Glutamatergic neuron (in vitro differentiated cells): Measurements from ENCODE around the gene CTPS2. TPM values are rescaled to one million over a fixed set of nuclear protein-coding genes. Genes with fewer than 3 reads are reported as not detected.

Source experiments
- DNase-seq: peaks from one replicate; pipeline ENCODE4 v3.0.0; 2022
- H3K27ac Mint-ChIP-seq: one replicate; pipeline ENCODE4 v1.8.0; 2020; ENCODE audit warnings: mild to moderate bottlenecking, mixed read lengths, inconsistent platforms; ENCODE audit not compliant: unreplicated experiment
- H3K27me3 Mint-ChIP-seq: one replicate; pipeline ENCODE4 v1.8.0; 2020; ENCODE audit warnings: mild to moderate bottlenecking, moderate library complexity, mixed read lengths, inconsistent platforms; ENCODE audit not compliant: unreplicated experiment
- H3K36me3 Mint-ChIP-seq: one replicate; pipeline ENCODE4 v1.8.0; 2020; ENCODE audit warnings: mild to moderate bottlenecking, mixed read lengths, inconsistent platforms; ENCODE audit not compliant: unreplicated experiment
- H3K4me1 Mint-ChIP-seq: one replicate; pipeline ENCODE4 v1.8.0; 2020; ENCODE audit warnings: mild to moderate bottlenecking, low read depth, mixed read lengths, inconsistent platforms; ENCODE audit not compliant: unreplicated experiment
- H3K4me3 Mint-ChIP-seq: one replicate; pipeline ENCODE4 v1.8.0; 2020; ENCODE audit warnings: mild to moderate bottlenecking, mixed read lengths, inconsistent platforms; ENCODE audit not compliant: unreplicated experiment
- H3K9me3 Mint-ChIP-seq: one replicate; pipeline ENCODE4 v1.8.0; 2020; ENCODE audit warnings: mild to moderate bottlenecking, moderate library complexity, mixed read lengths, inconsistent platforms; ENCODE audit not compliant: unreplicated experiment
- microRNA-seq: library from miRNA; unstranded; fragments of <30 nt; microRNA quantifications from one replicate; pipeline ENCODE4, GENCODE V29; 2020; ENCODE audit not compliant: unreplicated experiment
- total RNA-seq: library from RNA; stranded (reverse); fragmentation: NEBNext Ultra II Directional; extraction: Animal tissue kit (Norgen Biotek cat#: 25700); gene quantifications from one replicate; pipeline ENCODE4 v1.2.1, GENCODE V29; 2021; ENCODE audit not compliant: unreplicated experiment
- TF ChIP-seq, protein P1 (sequence below): fragments of 200-600 bp; sonication (generic); IDR thresholded peaks from one replicate; pipeline ENCODE4 v1.5.0; 2021; ENCODE audit not compliant: partially characterized antibody, unreplicated experiment

CTPS2 gene
- total RNA-seq, 1 donor from 2014 or later, result 29.0 TPM

DNA sequence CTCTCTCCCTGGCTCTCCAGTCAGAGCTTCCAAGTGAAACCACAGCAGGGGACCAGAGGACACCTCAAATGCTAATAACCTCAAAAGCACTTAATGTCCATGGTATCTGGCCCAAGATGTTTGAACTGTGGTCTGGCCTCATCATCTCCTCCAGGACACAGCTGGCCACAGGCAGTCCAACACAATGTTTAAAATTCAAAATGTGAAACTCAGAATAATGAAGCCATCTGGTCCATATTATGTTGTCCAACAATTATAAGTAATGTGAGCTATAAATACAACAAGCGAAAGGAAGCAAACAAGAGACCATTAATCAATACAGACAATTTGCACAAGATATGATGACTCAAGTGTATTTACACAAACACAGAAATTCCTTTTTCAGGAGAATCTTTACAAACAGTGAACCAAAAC lies 153.3 kb downstream of the CTPS2 start:
- H3K36me3 Mint-ChIP-seq, result no peaks in the 10 kb centered on the region

DNA sequence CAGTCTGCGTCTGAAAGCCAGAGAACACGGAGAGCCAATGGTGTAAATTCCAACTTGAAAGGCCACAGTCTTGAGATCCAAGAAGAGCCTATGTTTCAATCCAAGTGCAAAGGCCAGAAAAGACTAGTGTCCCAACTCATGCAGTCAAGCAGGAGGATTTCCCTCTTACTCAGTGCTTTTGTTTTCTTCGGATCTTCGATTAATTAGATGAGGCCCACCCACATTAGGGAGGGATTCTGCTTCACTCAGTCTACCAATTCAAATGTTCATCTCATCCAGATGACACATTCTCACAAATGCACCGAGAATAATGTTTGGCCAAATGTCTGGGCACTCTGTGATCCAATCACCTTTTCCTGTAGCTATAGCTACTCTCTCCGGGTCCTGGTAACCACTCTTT lies 154.0 kb downstream of the CTPS2 start:
- H3K27me3 Mint-ChIP-seq, result no peaks in the 10 kb centered on the region
- no peak overlapping the region for H3K27ac Mint-ChIP-seq

More for the DNA sequence above, 153.3 kb downstream of the CTPS2 start:
- no peaks in the 10 kb centered on the region for H3K27me3 Mint-ChIP-seq
- H3K4me1 Mint-ChIP-seq, result no peaks in the 10 kb centered on the region
- TF ChIP-seq, protein P1, sequence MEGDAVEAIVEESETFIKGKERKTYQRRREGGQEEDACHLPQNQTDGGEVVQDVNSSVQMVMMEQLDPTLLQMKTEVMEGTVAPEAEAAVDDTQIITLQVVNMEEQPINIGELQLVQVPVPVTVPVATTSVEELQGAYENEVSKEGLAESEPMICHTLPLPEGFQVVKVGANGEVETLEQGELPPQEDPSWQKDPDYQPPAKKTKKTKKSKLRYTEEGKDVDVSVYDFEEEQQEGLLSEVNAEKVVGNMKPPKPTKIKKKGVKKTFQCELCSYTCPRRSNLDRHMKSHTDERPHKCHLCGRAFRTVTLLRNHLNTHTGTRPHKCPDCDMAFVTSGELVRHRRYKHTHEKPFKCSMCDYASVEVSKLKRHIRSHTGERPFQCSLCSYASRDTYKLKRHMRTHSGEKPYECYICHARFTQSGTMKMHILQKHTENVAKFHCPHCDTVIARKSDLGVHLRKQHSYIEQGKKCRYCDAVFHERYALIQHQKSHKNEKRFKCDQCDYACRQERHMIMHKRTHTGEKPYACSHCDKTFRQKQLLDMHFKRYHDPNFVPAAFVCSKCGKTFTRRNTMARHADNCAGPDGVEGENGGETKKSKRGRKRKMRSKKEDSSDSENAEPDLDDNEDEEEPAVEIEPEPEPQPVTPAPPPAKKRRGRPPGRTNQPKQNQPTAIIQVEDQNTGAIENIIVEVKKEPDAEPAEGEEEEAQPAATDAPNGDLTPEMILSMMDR, result no peak
- no peak for DNase-seq
- no peak overlapping the region for H3K27ac Mint-ChIP-seq
- no peaks in the 10 kb centered on the region for H3K9me3 Mint-ChIP-seq
- no peak overlapping the region for H3K4me3 Mint-ChIP-seq

DNA sequence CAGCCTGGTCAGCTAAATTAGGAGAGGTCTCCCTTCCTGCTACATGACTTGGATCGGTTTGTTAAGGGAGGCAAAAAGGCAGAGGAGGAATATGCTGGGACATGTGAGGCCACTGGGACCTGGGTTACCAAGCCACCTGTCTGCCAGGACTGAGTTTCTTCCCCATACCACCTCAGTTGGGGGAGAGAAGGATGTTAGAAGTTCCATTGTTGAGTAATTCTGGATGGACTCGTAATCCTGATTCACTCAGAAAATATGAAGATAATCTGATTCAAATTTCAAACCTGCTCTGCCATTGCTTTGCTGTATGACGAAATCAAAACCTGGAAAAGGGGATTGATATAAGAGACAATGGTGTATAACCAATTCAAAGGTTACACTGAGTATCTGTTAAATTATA lies 159.9 kb downstream of the CTPS2 start:
- Mint-ChIP-seq H3K36me3 (no peaks in the 10 kb centered on the region), H3K27me3 (no peaks in the 10 kb centered on the region), H3K9me3 (peaks cover 2% of the 10 kb centered on the region), H3K4me3 (no peak overlapping the region), H3K27ac (no peak overlapping the region), H3K4me1 (no peaks in the 10 kb centered on the region)
- TF ChIP-seq, protein P1, result no peak
- DNase-seq, result no peak

More for the DNA sequence above, 154.0 kb downstream of the CTPS2 start:
- Mint-ChIP-seq H3K9me3 (no peaks in the 10 kb centered on the region), H3K4me1 (no peaks in the 10 kb centered on the region), H3K4me3 (no peak overlapping the region), H3K36me3 (no peaks in the 10 kb centered on the region)
- no peak for DNase-seq
- TF ChIP-seq, protein P1, result no peak

DNA sequence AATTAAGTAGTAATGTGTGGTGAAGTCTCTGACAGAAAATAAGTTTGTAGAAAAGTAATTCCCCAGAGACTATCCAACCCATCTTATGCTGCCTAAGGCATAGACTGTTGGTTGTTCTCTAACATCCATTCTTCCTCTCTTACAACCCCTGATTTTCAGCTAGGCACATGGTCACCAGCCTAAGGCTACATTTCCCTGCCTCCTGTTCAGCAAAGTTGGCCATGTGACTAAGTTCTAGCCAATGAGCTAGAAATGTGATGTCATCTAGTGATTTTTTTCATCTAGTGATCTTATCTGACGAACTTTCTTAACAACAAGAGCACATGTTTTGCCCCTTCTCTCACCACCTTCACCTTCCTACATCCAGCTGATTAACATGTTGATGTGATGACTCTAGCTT lies 164.8 kb downstream of the CTPS2 start:
- H3K9me3 Mint-ChIP-seq, result peaks cover 2% of the 10 kb centered on the region
- H3K27me3 Mint-ChIP-seq, result no peaks in the 10 kb centered on the region
- no peaks in the 10 kb centered on the region for H3K4me1 Mint-ChIP-seq
- no peak for DNase-seq
- H3K27ac Mint-ChIP-seq, result no peak overlapping the region
- H3K4me3 Mint-ChIP-seq, result no peak overlapping the region
- H3K36me3 Mint-ChIP-seq, result no peaks in the 10 kb centered on the region
- TF ChIP-seq, protein P1, result no peak

DNA sequence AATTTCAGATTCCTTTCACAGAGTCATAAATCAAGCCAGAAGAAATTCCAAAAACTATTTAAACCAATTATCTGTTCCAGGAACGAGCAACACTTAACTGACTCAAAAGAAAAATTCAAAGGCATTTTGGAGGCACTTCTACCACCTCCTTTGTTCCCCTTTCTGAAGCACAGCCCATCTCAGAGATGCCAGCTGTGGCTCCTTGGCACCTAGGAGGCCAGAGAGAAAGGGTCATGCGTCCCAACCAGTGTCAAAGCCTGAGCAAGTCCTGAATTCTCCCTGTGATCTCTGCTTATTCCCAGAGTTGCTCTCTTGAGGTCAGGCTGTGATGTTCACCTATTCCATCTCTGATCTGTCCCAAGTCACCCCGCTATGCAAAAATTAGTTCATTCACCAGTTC lies 167.5 kb downstream of the CTPS2 start:
- Mint-ChIP-seq H3K27ac (no peak overlapping the region), H3K4me1 (no peaks in the 10 kb centered on the region), H3K36me3 (no peaks in the 10 kb centered on the region), H3K27me3 (no peaks in the 10 kb centered on the region), H3K4me3 (no peak overlapping the region), H3K9me3 (peaks cover 3% of the 10 kb centered on the region)
- TF ChIP-seq, protein P1, result no peak
- no peak for DNase-seq

Small RNAs within 50 kb of the gene (microRNA-seq; reads per million reads assigned to microRNA genes)
- gene MIR548AM, result not detected

Other genes starting within 250 kb of the CTPS2 start
- not detected for gene S100G, start 62.5 kb downstream of the CTPS2 start, total RNA-seq
- 19.0 TPM for gene SYAP1, start 6.9 kb upstream of the CTPS2 start, total RNA-seq
- gene TXLNG, start 73.8 kb upstream of the CTPS2 start, total RNA-seq, result 10.4 TPM
- gene RBBP7, start 157.7 kb upstream of the CTPS2 start, total RNA-seq, result 79.2 TPM
- 3.1 TPM for gene REPS2, start 234.0 kb upstream of the CTPS2 start, total RNA-seq